HG02798 (cell line): ENCODE measurements around the gene ODAD2.

Source experiments
- ATAC-seq: cut with Tn5 transposase; IDR thresholded peaks from one replicate; pipeline ENCODE4 v1.9.1; 2021; ENCODE audit warnings: mild to moderate bottlenecking; ENCODE audit not compliant: unreplicated experiment, poor library complexity

The ODAD2 gene

DNA sequence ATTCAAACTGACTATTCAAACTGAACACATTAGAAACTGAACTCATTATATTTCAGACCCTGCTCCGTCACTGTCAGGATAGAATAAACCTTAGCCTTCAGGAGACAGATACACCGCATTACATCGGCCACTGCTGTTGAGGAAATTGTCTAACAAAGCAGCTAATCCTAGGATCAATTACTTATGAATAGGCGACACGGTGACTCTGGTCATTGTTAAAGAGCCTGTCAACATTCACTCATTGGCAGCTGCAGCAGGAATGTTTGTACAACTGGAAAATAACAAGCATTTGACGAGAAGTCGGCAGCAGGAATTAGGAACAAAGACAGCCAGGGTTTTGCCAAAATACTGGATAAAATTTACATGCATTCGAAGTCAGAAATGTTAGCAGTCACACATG is 141.3 kb downstream of the ODAD2 start:
- ATAC-seq, result no peak

DNA sequence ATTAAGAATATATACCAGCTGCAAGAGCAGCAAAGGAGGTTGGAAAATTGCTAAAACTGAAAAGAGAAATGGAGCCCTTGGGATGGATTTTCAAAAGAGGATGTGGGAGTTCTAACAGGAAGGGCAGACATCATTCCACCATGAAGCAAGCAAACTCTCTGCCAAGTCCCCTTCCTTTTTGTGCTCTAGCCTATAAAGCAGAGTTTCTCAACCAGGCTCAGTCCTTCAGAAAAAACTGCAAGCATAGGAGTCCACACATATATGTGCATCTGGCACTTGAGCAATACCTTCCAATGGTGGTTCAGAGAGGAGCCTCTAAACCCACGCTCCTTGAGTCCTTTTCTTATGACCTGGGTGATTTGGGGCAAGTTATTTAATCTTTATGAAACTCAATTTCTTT is 154.7 kb downstream of the ODAD2 start:
- no peak for ATAC-seq

DNA sequence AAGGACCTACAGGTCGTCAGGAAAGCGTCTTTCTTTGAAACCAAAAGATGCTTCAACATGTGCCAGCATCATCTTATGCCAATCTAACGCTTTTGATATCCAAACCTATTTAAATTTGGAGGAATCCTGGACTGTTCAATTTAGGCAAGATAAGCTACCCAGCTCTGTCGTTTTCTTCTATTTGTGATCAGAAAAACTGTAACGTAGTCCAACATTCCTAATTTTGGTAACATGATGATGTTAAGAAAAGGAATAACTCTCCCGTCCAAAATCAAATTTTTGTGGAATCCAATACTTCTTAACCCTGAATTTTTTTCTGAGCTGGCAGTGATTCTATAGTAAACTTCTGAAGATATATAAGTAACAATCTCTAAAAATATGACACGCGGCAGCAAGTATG is 160.0 kb downstream of the ODAD2 start:
- ATAC-seq, result no peak

DNA sequence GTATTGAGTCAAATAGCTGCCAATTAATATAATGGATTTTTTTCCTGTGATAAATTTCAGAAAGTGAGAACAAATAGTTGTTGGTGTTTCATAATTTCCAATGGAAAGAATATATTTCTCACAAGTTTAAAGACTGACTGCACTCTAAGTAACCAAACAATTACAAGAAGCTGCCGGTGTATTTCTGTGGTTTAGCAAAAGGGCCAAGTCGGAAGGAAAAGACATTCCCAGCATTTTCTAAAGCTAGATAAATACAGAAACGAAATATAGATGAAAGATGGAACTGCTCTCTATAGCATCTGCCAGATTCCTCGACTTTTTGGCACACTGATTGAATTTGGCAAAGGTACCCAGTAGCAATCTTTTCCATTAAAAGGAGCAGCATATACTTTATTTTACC is 160.5 kb downstream of the ODAD2 start:
- ATAC-seq, result no peak

DNA sequence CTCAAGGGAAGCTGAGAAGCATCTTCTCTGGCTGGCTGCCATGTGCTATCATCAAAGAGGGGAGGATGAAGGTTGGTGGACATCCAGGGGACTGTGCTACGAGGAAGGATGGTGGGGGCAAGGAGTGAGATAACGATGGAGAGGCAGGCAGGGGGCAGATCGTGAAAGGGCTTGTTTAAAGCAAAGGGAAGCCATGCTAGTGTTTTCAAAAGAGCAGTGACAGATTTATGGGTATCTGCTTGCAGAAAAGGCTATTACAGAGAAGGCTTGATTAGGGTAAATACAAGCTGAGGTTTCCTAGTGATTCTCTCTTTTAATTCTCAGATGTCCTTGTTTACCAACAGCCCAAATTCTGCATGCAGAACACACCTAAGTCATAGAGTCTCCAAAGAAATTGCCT is 164.4 kb downstream of the ODAD2 start:
- ATAC-seq, result no peak

DNA sequence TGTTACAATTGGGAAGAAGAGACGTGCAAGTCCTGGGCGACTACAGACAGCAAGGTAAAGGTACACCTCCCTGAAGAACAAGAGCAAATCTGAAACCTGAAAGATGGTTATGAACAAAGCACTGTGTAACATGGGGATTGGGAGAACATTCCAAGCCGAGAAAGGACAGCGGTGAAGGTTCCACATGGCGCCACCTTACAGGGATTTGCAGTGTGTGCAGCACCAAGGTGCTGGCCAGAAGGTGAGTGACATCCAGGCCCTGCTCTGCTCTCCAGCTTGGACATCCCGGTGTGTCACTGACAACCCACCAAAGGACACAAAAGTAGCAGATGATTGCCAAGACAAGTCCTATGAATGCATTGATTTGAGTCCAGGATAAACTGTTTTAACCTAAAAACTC is 165.1 kb downstream of the ODAD2 start:
- no peak for ATAC-seq

DNA sequence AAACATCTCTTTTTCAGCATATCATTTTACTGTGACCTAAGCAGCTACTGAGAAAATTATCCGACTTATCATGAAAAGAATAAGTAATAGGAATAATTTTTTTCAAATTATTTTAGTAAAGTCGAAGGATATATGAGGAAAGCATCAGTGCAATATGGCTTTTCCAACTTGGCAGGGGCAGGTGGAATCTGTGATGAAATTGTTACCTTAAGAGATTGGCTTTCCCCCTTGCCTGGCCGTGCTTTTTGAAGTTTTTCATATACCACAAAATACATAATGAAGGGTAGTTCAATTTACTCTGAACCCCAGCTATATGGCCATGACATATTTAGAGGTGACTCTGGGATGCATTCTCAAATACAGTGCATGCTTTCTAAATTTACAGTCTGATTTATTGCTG is 166.1 kb downstream of the ODAD2 start:
- no peak for ATAC-seq

DNA sequence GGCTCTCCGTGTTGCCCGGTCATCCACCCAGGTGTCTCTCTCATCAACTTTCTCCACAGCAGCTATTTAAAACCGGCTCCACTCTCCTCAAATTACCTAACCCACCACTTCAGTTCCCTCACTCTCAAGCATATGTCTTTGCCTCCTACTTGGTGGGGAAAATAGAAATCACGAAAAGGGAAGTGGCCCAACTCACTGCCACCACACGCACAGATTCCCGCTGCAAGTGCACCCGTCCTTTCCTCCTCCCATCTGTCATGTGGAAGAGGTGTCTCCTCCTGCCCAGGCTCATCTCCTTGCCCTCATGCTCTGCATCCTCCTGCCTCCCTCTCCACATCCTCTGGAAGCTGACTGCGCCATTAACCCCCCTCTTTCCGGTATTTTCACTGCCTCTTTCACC is 172.5 kb downstream of the ODAD2 start:
- no peak for ATAC-seq

DNA sequence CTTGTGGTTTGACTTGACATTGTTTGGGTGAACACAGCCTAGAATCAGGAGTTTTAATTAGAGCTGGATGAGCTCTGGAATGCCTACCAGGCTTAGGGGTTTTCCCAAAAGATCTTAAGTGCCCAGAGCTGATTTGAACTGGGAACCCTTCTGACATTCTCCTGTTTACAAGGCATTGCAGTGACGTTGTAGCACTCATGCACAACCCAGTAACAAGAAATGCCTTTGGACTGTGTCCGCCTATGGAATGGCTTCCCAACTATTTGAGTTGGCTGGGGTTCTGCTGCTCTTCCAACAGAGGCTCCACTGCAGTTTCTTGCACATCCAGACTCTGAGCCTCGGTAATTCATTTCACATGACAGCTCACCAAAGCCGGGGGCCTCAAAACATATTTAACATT is 176.6 kb downstream of the ODAD2 start:
- no peak for ATAC-seq

DNA sequence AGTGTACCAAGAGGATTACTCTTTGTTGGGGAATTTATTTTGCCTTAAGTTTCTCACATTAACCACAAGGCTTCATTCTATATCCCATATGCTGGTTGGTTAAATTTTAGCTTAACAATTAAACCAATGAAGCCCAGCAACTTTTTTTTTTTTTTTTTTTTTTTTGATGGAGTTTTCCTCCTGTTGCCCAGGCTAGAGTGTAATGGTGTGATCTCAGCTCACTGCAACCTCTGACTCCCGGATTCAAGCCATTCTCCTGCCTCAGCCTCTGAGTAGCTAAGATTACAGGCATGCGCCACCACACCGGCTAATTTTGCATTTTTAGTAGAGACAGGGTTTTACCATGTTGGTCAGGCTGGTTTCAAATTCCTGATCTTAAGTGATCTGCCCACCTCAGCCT is 178.2 kb downstream of the ODAD2 start:
- no peak for ATAC-seq

DNA sequence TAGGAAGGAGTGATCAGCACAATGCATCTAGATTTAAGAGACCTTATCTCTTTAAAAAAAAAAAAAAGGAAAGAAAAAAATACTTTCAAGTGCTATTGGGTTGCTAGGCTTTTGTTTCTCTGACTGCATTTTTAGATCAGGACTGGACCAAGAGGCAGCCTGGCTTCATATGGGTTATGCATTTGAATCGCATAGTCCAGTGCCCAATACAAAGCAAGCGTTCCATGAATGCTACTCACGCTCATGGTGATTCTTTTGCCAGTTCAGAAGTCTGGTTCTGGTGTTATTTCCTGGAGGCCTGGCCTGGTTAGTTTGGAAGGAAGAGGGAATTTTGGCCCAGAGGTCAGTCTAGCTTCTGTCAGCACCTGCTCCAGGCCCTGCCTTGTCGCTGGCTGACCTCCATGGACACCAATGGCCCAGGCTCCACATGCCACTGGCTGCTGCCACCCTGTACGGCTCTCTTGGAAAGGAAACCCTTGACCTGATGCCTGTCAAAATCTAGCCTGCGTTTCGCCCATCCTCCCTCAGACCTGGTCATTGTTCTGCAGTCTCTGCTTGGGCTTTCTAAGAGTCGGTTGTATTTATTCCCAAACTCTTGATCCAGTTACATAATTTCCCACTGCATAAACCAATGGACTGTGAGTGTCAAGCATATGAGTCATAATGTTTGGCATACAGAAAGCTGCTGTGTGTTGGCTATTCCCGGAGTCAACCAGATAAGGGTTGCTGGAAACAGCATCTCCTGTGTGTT is 178.9 kb downstream of the ODAD2 start:
- ATAC-seq, result no peak

DNA sequence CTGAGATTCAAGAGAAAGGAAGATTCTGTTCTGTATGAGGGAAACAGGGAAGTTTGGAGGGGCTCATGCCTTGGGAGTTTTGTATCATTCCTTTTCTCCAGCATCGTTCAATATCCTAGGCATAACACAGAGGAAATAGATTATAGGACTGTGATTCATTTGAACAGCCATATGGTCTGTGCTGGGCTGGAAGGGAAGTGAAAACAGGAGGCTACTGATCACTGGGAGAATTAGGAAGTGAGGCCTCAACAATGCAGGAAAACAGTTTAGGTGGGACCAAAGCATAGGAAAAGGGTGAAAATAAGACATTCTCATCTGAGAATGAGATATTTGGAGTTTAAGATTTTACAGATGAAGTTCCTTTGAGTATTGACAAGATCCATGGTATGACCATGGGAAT is 182.6 kb downstream of the ODAD2 start:
- no peak for ATAC-seq

DNA sequence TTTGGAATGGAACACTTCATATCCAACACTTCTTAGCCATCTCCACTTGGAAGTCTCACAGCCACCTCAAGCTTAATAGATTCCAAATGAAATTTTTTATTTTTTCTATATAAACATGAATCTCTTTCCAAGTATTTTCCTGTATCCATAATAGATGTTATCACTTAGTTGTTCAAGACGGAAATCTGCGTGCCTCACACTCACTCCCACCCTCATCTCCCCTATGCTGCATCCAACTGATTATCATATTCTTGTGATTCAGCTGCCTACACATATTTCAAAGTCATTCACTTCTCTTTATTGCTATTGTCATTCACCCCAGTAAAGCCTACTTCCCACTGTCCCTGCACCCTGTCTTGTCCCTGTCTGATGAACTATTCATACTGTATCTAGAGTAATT is 183.0 kb downstream of the ODAD2 start:
- ATAC-seq, result no peak

DNA sequence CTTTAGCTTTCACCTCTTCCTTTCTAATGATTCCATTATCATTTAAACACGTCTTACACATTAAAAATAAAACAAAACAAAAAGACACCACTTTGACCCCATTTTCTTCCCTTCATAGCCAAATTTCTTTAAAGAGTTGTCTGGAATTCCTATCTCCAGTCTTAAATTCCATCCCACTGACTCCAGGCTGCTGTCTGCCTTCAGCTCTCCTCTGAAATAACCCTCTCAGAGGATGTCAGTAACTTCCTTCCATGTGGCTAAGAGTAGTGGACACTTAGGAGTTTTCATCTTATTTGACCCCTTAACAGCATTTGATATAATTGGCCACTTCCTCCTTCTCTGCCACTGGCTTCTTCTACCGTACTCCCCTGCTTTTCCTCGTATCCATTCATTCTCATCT is 183.6 kb downstream of the ODAD2 start:
- no peak for ATAC-seq

DNA sequence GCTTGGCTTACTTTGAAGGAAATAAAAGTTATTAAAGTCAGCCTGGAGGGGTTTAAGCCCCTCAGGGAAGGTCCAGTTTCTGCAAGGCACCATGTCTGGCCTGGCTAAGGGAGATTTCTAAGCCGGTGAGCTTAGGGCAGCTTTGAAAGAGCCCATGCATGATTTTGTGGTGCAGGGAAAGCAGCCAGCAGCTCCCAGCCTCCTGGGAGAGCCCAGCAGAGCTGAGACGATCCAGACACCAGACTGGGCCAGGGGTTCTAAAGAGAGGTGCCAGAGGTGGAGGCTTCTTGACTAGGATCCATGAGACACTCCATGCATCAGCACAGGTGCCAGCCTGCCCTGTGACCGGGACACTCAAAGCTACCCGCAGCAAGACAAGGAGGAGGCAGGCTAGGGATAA is 193.7 kb downstream of the ODAD2 start:
- ATAC-seq, result no peak

DNA sequence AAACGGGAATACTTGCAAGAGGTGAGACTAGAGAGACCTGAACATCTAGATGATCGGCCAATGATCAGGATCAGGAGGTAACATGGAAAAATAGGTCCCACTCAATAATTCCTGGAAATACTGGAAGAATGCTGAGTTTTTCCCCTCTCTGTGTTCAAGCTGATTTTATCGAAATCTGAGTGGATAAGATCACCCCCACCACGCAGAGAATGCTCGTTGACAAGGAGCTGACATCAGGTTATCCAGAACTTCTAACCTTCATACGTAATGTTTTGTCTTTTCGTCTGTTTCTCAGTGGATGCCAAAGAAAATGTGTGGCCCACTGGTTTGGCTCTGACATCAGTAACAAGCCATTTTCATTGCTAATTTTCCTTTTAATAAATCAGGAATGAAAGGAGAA is 194.7 kb downstream of the ODAD2 start:
- ATAC-seq, result no peak

DNA sequence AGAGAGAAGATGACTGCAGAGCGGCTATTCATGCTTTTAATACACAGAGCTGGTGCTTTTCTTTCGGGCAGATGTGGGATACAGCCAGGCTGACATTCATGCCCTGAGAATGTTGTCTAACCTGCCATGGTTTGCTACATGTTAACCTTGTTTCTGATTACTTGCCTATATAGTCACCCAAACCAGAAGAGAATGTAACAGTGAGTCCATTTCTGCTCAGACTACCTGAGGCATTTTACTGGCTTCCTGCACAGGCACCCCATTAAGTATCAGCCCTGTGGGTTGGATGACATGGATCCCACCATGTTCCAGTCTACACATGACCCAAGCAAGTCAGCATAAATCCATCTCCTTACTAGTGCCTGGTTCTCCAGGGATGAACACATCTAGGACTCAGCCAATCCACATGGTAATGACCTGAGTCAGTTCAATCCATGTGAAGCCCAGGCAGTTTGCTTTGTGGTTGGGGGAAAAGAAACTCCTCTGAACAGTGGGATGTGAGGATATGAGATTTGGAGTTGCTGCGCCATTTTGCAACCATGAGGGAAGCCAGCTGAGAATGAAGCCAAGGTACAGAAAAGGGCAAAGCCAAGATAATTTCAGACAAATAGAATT is 197.6 kb downstream of the ODAD2 start:
- ATAC-seq, result no peak

DNA sequence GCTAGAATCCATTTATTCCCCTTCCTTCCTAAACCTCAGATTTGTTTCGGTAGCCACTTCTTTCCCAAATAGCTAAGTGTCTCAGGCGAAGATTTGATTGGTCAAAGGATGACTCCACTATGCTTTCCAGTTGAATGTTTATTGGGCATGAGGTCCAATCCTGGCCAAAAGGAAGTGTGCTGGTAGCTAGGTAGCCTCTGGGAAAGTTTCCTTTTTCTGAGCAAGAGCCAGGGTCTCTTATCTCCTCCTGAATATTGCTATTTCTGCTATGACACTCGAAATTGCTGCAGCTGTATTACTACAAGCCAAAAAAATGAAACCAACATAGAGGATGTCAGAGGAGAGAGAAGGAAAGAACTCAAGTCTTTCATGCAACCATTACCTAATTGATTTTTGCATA is 199.8 kb downstream of the ODAD2 start:
- ATAC-seq, result no peak

DNA sequence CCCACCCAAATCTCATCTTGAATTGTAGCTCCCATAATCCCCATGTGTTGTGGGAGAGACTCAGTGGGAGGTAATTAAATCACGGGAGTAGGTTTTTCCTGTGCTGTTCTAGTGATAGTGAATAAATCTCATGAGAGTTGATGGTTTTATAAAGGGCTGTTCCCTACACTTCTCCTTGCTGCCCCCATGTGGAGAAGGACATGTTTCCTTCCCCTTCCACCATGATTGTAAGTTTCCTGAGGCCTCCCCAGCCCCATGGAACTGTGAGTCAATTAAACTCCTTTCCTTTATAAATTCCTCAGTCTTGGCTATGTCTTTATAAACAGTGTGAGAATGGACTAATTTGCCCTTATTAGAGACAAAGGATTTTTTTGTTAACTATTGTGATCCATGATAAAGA is 204.7 kb downstream of the ODAD2 start:
- ATAC-seq, result no peak

DNA sequence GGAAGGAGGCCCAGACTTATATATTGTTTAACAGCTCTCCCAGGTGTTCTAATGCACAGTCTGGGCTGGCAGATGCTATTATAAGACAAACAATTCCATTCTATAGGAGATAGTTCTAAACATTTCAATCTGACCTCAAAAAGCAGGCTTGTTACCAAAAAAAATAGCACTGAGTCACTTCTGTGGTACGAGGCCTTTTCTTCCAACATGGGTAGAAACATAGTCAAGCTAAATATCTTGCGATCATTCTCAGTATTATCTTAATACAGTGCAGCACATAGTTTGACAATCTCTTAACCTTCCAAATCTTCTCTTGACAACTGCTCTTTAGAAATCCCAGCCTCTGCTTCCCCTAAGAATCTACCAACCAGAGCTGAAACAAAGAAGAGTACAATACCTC is 206.7 kb downstream of the ODAD2 start:
- no peak for ATAC-seq

DNA sequence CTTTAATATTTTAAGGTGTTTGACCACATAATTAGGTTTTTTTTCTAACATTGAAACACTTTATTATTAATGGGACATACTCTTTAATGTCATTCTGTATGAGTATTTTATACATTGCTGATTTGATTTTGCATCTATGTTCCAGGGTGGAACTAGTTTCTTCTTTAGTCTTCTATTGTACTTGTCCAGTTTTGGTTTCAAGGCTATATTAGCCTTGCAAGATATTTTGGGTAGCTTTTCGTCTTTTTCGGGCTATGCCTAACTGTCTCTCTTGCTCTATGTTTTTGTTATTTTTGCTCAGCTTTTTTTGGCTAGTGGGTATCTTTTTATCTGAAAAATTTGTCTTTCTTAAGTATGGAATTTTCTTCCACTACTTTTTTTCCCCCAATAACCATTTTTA is 214.6 kb downstream of the ODAD2 start:
- ATAC-seq, result no peak

DNA sequence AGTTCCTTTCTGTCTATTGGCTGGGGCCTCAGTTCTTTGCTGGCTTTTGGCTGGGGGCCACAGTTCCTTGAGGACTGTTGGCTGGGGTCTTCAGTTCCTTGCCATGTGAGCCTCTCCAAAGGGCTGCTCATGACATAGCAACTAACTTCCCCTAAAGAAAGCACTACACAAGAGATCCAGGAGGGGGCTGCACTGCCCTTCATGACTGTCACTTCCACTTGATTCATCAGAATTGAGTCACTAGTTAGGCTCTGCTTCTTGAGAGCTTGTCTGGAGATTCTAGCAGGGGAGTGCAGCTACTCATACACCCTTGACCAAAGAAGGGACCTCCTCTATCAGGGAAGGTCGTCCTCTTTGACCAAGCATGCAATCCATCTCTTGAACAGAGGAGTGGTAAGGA is 215.2 kb downstream of the ODAD2 start:
- no peak for ATAC-seq
